A673 (cell line): Measurements from ENCODE around the gene MAP3K9. TPM values are rescaled to one million over a fixed set of nuclear protein-coding genes. Genes with fewer than 3 reads are reported as not detected.

Experiments
- Bru-seq: library from RNA; stranded (reverse); fragments of 400-500 nt; gene quantifications from one replicate; lab custom pipeline; 2021; lab: Mats Ljungman, UMichigan
- BruChase-seq, 2 experiments: library from RNA; stranded (reverse); fragments of 400-500 nt; gene quantifications; one replicate each; lab custom pipeline; 2021; lab: Mats Ljungman, UMichigan
- BruUV-seq: library from RNA; stranded (reverse); fragments of 400-500 nt; replicated peaks from 2 replicates; lab custom pipeline; 2021; lab: Mats Ljungman, UMichigan
- CTCF ChIA-PET: fragments of 300-600 bp; sonication (Branson Sonifier 250); formaldehyde crosslinking; loops from one replicate; lab custom pipeline; 2022; ENCODE audit warnings: antibody characterized with exemption; lab: Charles Lee
- POLR2A ChIA-PET: fragments of 300-600 bp; sonication (Branson Sonifier 250); formaldehyde crosslinking; loops from one replicate; lab custom pipeline; 2022; ENCODE audit warnings: antibody characterized with exemption; ENCODE audit not compliant: low non-redundant PET; lab: Charles Lee
- DNase-seq: peaks from one replicate; pipeline ENCODE4 v3.0.0-alpha.2; 2015; ENCODE audit warnings: low spot score
- H3K27ac ChIP-seq: fragments of 200-600 bp; sonication (generic); 2 replicates; pipeline ENCODE4 v1.5.1; 2016; ENCODE audit warnings: mixed run types, low read depth, mild to moderate bottlenecking, mixed read lengths, antibody characterized with exemption, low read length; ENCODE audit not compliant: poor library complexity, severe bottlenecking
- H3K27me3 ChIP-seq: fragments of 200-600 bp; sonication (generic); replicated peaks from 2 replicates; pipeline ENCODE4 v1.6.1; 2017; ENCODE audit warnings: mixed run types, low read depth, mild to moderate bottlenecking, mixed read lengths, antibody characterized with exemption, low read length; ENCODE audit not compliant: insufficient read depth, poor library complexity
- H3K36me3 ChIP-seq: fragments of 200-600 bp; sonication (generic); 2 replicates; pipeline ENCODE4 v1.6.1; 2016; ENCODE audit warnings: mixed run types, mild to moderate bottlenecking, mixed read lengths, antibody characterized with exemption, low read length; ENCODE audit not compliant: insufficient read depth, poor library complexity, severe bottlenecking
- H3K4me1 ChIP-seq: fragments of 200-600 bp; sonication (generic); 2 replicates; pipeline ENCODE4 v1.6.1; 2017; ENCODE audit warnings: mixed run types, mild to moderate bottlenecking, mixed read lengths, antibody characterized with exemption, low read length; ENCODE audit not compliant: insufficient read depth, poor library complexity, severe bottlenecking
- H3K4me3 ChIP-seq: fragments of 200-600 bp; sonication (generic); 2 replicates; pipeline ENCODE4 v1.5.1; 2016; ENCODE audit warnings: low read depth, mixed run types, mild to moderate bottlenecking, mixed read lengths, low read length; ENCODE audit not compliant: poor library complexity, severe bottlenecking
- H3K9me3 ChIP-seq: fragments of 200-600 bp; sonication (generic); 2 replicates; pipeline ENCODE4 v1.6.1; 2016; ENCODE audit warnings: mixed run types, low read depth, mild to moderate bottlenecking, mixed read lengths, antibody characterized with exemption, low read length; ENCODE audit not compliant: poor library complexity, severe bottlenecking
- EZH2 ChIP-seq: fragments of 200-600 bp; sonication (generic); IDR thresholded peaks from 2 replicates; pipeline ENCODE4 v1.6.1; 2017; ENCODE audit warnings: borderline replicate concordance, low read depth, mild to moderate bottlenecking, mixed read lengths, antibody characterized with exemption, low read length; ENCODE audit not compliant: poor library complexity, severe bottlenecking
- intact Hi-C: fragments of 100-400 bp; cut with micrococcal nuclease; formaldehyde crosslinking; loops from one replicate; pipeline ENCODE4 v1.10.0; 2022; ENCODE audit not compliant: unreplicated experiment
- long read RNA-seq: library from polyadenylated mRNA; stranded (forward); transcript quantifications from one replicate; pipeline ENCODE4 v2.0.0, GENCODE V29; 2022
- total RNA-seq: library from RNA; stranded (reverse); gene quantifications from 2 replicates; pipeline ENCODE4 v1.2.3, GENCODE V29; 2021
- TF ChIP-seq, protein P1 (sequence below): fragments of 300-800, 200-600 bp; sonication (generic); conservative IDR thresholded peaks from 2 replicates; pipeline ENCODE4 v1.5.1; 2017; ENCODE audit warnings: low read depth, mild to moderate bottlenecking, antibody characterized with exemption, low read length, moderate library complexity, mixed read lengths

The MAP3K9 gene
- total RNA-seq = 5.4 and 6.4 TPM in 2 replicates
- percentile 55 among the genes with signal in this experiment for Bru-seq, nascent RNA
- BruChase-seq, experiment 1, labeled RNA remaining after a 2-hour chase = percentile 57 among the genes with signal in this experiment
- BruChase-seq, experiment 2, labeled RNA remaining after a 6-hour chase = percentile 53 among the genes with signal in this experiment
- long read RNA-seq, partial matches to known transcripts = 8 of 15 reads
- long read RNA-seq, other reads (novel, unspliced or antisense) = 7 of 15 reads

DNA sequence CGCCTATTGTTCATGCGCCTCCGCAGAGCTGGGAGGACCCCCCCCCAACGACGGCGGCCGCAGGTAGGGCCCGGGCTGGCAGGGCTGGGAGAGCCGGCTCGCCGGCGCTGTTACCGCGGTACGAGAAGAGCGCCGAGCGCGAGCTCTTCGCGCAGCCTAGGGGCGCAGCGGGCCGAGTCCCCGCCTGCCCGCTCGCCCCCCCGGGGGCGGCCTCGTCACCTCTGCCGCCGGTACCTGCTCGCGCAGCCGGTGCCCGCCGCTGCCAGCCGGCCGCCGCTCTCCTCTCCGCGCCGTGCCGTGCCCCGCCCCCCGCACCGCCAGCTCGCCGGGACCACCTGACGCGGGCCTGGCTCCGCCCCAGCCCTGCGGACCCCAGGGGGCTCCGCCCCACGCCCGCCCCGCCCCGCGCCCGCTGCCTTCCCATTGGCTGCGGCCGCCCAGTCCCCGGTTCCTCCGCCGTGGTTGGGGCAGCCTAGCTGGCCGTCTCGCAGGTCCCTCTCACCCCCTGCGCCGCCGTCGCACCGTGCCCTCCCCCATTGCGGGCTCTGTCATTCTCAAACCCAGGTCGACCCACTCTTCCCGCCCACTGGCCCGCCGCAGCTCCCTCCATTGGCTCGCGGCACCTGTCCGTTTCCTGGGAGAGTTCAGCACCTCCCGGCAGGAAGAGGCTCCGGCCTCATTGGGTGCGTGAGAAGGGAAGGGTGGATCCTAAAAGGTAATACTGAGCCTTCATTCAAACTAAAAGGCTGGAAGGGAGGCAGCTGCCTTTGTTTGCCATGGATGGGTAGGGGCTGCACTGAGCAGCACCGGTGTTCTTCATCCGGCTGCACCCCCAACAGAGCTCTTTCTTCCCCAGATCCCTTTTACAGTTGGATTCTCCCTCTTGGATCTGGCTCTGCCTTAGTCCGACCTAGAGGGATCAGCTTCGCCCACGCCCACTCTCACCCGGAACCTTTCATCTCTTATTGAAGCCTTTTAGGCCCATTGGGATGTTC is at the start of gene MAP3K9:
TSS of gene MAP3K9 (minus strand) at position 289 of the 995 bp plus-strand sequence. CDS start 342 bp downstream, outside the sequence.
- CTCF ChIA-PET = interaction anchor here (0.6 to 2.0 kb wide), 4 partner anchors 8 to 35 kb away, joined by 6 to 14 read pairs (median 9); no protein-coding TSS in a partner anchor
- no TSS peak for BruUV-seq
- DNase-seq = peak; percentile 96
- Histone ChIP-seq H3K4me3 (peak within 1 kb of the TSS; percentile 78), H3K27ac (peak within 1 kb of the TSS; percentile 32), H3K36me3 (no peaks in the 10 kb centered on the region), H3K27me3 (peaks cover 4% of the 10 kb centered on the region), H3K9me3 (no peaks in the 10 kb centered on the region), H3K4me1 (no peaks in the 10 kb centered on the region)
- POLR2A ChIA-PET = no interaction called here
- intact Hi-C loops = no loop called here
- TF ChIP-seq, protein P1, sequence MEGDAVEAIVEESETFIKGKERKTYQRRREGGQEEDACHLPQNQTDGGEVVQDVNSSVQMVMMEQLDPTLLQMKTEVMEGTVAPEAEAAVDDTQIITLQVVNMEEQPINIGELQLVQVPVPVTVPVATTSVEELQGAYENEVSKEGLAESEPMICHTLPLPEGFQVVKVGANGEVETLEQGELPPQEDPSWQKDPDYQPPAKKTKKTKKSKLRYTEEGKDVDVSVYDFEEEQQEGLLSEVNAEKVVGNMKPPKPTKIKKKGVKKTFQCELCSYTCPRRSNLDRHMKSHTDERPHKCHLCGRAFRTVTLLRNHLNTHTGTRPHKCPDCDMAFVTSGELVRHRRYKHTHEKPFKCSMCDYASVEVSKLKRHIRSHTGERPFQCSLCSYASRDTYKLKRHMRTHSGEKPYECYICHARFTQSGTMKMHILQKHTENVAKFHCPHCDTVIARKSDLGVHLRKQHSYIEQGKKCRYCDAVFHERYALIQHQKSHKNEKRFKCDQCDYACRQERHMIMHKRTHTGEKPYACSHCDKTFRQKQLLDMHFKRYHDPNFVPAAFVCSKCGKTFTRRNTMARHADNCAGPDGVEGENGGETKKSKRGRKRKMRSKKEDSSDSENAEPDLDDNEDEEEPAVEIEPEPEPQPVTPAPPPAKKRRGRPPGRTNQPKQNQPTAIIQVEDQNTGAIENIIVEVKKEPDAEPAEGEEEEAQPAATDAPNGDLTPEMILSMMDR = no peak
- TF ChIP-seq EZH2 = no peak

DNA sequence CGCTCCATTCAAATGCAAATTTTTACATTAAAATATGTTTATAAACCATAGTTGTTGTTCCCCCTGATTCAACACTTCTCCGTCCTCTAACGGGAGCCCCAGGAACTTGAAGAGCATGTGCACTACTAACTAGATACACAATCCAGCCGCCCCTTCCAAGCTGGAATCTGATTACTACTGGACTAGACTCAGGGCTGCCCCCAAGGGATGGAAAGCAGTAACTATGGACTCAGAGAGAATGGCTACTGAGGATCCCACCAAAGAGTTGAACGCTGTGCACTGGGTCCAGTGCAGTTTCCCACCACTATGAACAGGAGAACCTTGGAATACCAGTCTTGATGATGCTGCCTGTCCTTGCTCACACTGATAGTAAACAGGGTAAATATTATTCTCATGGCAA is 49.3 kb upstream of the MAP3K9 start:
- BruUV-seq = no TSS peak
- no peaks in the 10 kb centered on the region for H3K9me3 ChIP-seq
- DNase-seq = no peak
- ChIA-PET CTCF (no interaction called here), POLR2A (interaction anchor here (0.7 kb wide), 1 partner anchor 8 kb away, joined by 3 read pairs; no protein-coding TSS in a partner anchor)
- no peak overlapping the region for H3K4me3 ChIP-seq
- no peaks in the 10 kb centered on the region for H3K27me3 ChIP-seq
- TF ChIP-seq, protein P1 = peak; percentile 41
- no peak for TF ChIP-seq EZH2
- H3K27ac ChIP-seq = peak overlapping the region; percentile 77
- intact Hi-C loops = no loop called here
- no peaks in the 10 kb centered on the region for H3K36me3 ChIP-seq
- peaks cover 28% of the 10 kb centered on the region for H3K4me1 ChIP-seq

DNA sequence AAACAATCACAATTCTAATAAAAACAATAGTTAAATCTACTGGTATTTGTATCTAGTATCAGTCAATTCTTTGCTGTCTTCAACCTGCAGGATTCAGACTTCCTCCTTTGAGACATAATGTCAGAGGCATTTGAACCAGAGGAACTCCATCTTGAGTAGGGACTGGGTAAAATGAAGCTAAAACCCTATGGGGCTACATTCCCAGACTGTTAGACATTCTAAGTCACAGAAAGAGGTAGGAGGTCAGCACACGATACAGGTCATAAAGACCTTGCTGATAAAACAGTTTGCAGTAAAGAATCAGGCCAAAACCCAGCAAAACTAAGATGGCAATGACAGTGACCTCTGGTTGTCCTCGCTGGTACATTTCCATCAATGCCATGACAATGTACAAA is 48.2 kb upstream of the MAP3K9 start:
- H3K27me3 ChIP-seq = no peaks in the 10 kb centered on the region
- H3K27ac ChIP-seq = no peak overlapping the region
- H3K36me3 ChIP-seq = no peaks in the 10 kb centered on the region
- POLR2A ChIA-PET = no interaction called here
- intact Hi-C loops = no loop called here
- no peak for TF ChIP-seq EZH2
- TF ChIP-seq, protein P1 = no peak
- H3K4me3 ChIP-seq = no peak overlapping the region
- no peak for DNase-seq
- CTCF ChIA-PET = no interaction called here
- H3K9me3 ChIP-seq = no peaks in the 10 kb centered on the region
- BruUV-seq = no TSS peak
- H3K4me1 ChIP-seq = peaks cover 28% of the 10 kb centered on the region
